ENCODE results near the gene NRN1L.
"Not testable (repeated sequence)": the region's sequence is repeated elsewhere in the genome, so short reads cannot be mapped to it uniquely, and the experiment has no call there.

NRN1L gene

GRCh38 chr16:67884684-67885083, at the start of gene NRN1L:
Gene NRN1L, plus strand, starts transcription at chr16:67884885. Its CDS starts 19 bp downstream, at chr16:67884904.
- no peak for TF ChIP-seq CTCF (IDR thresholded peaks at IDR 0.05; ENCODE audit: unreplicated experiment in 3 of 3)
- Mint-ChIP-seq H3K27ac (no peak within 1 kb of the TSS), H3K4me3 (no peak within 1 kb of the TSS), H3K9me3 (no peaks in the 10 kb centered on the region), H3K4me1 (peaks cover 30% of the 10 kb centered on the region), H3K27me3 (ENCODE audit: low read depth) (no peaks in the 10 kb centered on the region), H3K36me3 (ENCODE audit: low read depth) (peaks cover 23% of the 10 kb centered on the region)

- peaks cover 19% of the 10 kb centered on the region for H3K4me1 Mint-ChIP-seq
- H3K27me3 Mint-ChIP-seq (ENCODE audit: low read depth); H3K4me3 Mint-ChIP-seq; H3K9me3 Mint-ChIP-seq; H3K36me3 Mint-ChIP-seq (ENCODE audit: low read depth); H3K27ac Mint-ChIP-seq: not testable (repeated sequence)
Observed at GRCh38 chr16:67837190-67837589, 47.5 kb upstream of the NRN1L start.

- Mint-ChIP-seq H3K36me3 (ENCODE audit: low read depth) (no peaks in the 10 kb centered on the region), H3K27me3 (ENCODE audit: low read depth) (no peaks in the 10 kb centered on the region), H3K9me3 (no peaks in the 10 kb centered on the region), H3K4me3 (peak overlapping the region in 1 of 3 experiments; percentile 11), H3K4me1 (peaks cover 15% of the 10 kb centered on the region), H3K27ac (peak overlapping the region in 1 of 3 experiments; percentile 14)
- no peak for TF ChIP-seq CTCF (IDR thresholded peaks at IDR 0.05; ENCODE audit: unreplicated experiment in 3 of 3)
Observed at GRCh38 chr16:67837811-67838210, 46.9 kb upstream of the NRN1L start.

- H3K9me3 Mint-ChIP-seq, result no peaks in the 10 kb centered on the region
- peak overlapping the region; percentile 99 to 100 (median 100) for H3K27ac Mint-ChIP-seq
- H3K36me3 Mint-ChIP-seq (ENCODE audit: low read depth), result no peaks in the 10 kb centered on the region
- H3K27me3 Mint-ChIP-seq (ENCODE audit: low read depth), result peaks cover 4% of the 10 kb centered on the region
- H3K4me1 Mint-ChIP-seq, result peaks cover 39% of the 10 kb centered on the region
- TF ChIP-seq CTCF (IDR thresholded peaks at IDR 0.05; ENCODE audit: unreplicated experiment in 3 of 3), result no peak
- H3K4me3 Mint-ChIP-seq, result peak overlapping the region; percentile 95 to 96 (median 95)
Observed at GRCh38 chr16:67841198-67841815, 43.4 kb upstream of the NRN1L start.

GRCh38 chr16:67841816-67842508, 42.7 kb upstream of the NRN1L start, which contains the start of gene THAP11:
Gene THAP11, plus strand, starts transcription at chr16:67842320. Its CDS starts 235 bp downstream, at chr16:67842555.
- Mint-ChIP-seq H3K9me3 (no peaks in the 10 kb centered on the region), H3K27ac (peak within 1 kb of the TSS; percentile 99 to 100 (median 100)), H3K27me3 (ENCODE audit: low read depth) (peaks cover 4% of the 10 kb centered on the region), H3K4me3 (peak within 1 kb of the TSS; percentile 95 to 97 (median 96)), H3K36me3 (ENCODE audit: low read depth) (no peaks in the 10 kb centered on the region), H3K4me1 (peaks cover 40% of the 10 kb centered on the region)
- TF ChIP-seq CTCF (IDR thresholded peaks at IDR 0.05; ENCODE audit: unreplicated experiment in 3 of 3), result peak; percentile 86 to 90 (median 88)

- no peaks in the 10 kb centered on the region for H3K36me3 Mint-ChIP-seq (ENCODE audit: low read depth)
- H3K4me3 Mint-ChIP-seq, result peak overlapping the region; percentile 95 to 97 (median 96)
- H3K27ac Mint-ChIP-seq, result peak overlapping the region; percentile 96 to 99 (median 97)
- H3K4me1 Mint-ChIP-seq, result peaks cover 43% of the 10 kb centered on the region
- H3K9me3 Mint-ChIP-seq, result no peaks in the 10 kb centered on the region
- H3K27me3 Mint-ChIP-seq (ENCODE audit: low read depth), result peaks cover 4% of the 10 kb centered on the region
- peak in 1 of 3 experiments; percentile 28 for TF ChIP-seq CTCF (IDR thresholded peaks at IDR 0.05; ENCODE audit: unreplicated experiment in 3 of 3)
Observed at GRCh38 chr16:67842509-67843342, 42.0 kb upstream of the NRN1L start.
